Globus pallidus (tissue), 1 donor: ENCODE measurements around the gene CLCN5.

Experiments used
- DNase-seq: peaks from one replicate; pipeline ENCODE4 v3.0.0-alpha.2; 2015; ENCODE audit warnings: low spot score

The CLCN5 gene

DNA sequence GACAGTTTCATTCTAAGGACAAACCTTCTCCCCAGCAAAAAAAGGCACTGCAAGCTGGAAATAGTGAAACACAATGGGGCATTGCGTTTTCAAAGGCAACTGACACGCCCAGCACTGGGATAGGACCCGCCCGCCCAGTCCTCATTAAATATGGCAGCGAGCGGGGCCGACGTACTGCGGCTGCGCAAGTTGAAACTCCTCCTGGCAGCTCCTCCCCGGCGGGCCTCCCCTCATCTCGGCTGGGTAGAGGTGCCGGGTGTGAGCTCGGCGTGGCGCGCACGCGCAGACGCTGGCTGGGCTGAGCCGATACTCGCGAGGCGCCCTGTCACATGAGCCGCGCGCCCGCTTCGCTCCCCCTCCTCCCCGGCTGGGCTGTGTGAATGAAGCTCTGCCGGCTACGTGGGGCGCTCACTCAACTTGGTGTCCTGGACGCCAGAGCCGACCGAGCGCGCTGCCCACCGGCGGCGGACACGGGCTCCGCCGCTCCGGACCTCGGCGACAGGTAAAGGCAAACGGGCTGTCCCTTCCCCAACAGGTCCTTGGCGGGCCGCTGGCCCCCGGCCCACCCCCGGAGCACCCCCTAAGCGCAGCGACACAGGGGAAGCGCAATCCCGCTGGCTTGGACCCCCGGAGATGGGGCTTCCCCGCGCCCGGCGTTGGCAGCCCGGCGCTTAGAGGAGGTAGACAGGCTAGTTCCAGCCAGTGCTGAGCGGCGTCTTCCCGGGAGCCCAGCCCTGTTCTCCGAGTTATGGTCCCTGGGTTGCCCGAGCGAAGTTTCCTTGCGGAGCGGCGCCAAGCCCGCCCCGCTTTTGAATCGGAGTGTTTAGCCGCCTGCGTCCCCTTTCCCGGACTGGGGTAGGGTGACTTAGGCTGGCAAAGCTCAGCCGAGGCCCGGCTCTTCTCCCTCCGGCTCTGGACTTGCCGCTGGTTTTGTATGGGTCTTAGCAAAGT is at the start of gene CLCN5:
Gene CLCN5 (plus strand): TSS at position 306 of the 951 bp plus-strand sequence. CDS start 2,703 bp downstream, outside the sequence.
- DNase-seq = peak; percentile 93

DNA sequence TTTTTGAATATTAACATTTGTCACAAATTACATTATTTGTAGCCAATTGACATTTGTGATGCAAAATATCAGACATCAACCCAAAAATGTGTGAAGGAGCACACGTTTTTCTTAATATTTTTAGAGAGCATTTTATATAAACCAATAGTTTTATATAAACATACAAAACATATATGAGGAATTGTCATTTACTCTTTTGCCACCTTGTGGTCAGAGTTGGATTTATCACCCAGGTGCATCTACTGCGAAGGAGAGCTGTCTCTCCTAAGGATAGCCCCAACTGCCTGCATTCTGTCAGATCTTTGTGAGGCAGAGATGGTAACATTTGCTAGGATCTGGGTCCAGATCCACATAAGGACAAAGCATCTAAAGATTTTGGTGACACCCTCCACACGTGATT is 45.6 kb upstream of the CLCN5 start:
- no peak for DNase-seq

- DNase-seq = no peak
Observed at GRCh38 chrX:49877397-49878101, 44.8 kb upstream of the CLCN5 start.

GRCh38 chrX:49878128-49878833 is 44.1 kb upstream of the CLCN5 start:
- no peak for DNase-seq

DNA sequence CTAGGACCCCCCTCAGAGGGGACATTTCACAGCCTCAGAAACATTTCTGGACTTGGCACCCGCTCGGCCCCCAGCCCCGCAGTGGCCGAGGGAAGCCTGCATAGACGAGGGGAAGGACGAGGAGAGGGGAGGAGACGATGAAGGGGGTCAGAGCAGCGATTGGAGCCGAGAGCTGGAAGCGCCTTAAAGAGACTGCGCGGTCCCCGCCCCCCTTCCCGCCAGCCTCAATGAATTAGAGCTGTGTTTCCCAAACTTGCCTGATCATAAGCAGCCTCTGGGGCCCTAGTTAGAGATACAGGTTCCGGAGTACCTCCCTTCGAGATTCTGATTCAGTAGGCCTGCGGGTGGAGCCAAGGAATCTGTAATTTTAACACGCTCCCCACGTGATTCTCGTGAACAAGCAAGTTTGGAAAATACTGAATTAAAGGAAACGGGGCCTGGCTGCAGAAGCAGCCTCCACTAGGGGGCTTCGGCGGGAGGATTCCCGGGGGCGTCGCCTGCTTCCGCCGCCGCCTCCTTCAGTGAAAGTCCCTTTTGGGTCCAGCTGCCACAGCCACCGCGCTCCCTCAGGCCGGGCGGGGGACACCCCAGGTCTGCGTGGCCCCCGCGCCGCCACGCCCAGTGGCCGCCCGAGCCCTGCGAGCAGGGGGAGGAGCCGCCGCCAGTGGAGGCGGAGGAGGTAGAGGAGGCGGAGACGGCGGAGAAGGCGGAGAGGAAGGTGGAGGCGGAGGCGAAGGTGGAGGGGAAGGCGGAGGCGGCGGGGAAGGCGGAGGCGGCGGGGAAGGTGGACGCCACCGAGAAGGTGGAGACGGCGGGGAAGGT is 43.4 kb upstream of the CLCN5 start, which contains the start of gene USP27X:
Gene USP27X (plus strand): TSS at position 651 of the 822 bp plus-strand sequence. CDS start 824 bp downstream, outside the sequence.
- DNase-seq = peak; percentile 80

DNA sequence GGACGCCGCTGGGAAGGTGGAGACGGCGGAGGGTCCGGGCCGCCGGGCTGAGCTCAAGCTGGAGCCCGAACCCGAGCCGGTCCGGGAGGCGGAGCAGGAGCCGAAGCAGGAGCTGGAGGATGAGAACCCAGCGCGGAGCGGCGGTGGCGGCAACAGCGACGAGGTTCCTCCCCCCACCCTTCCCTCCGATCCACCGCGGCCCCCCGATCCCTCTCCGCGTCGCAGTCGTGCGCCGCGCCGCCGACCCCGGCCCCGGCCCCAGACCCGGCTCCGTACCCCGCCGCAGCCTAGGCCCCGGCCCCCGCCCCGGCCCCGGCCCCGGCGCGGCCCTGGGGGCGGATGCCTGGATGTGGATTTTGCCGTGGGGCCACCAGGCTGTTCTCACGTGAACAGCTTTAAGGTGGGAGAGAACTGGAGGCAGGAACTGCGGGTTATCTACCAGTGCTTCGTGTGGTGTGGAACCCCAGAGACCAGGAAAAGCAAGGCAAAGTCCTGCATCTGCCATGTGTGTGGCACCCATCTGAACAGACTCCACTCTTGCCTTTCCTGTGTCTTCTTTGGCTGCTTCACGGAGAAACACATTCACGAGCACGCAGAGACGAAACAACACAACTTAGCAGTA is 42.6 kb upstream of the CLCN5 start:
- DNase-seq = no peak

GRCh38 chrX:49880668-49881067 is 41.7 kb upstream of the CLCN5 start:
- DNase-seq = no peak

DNA sequence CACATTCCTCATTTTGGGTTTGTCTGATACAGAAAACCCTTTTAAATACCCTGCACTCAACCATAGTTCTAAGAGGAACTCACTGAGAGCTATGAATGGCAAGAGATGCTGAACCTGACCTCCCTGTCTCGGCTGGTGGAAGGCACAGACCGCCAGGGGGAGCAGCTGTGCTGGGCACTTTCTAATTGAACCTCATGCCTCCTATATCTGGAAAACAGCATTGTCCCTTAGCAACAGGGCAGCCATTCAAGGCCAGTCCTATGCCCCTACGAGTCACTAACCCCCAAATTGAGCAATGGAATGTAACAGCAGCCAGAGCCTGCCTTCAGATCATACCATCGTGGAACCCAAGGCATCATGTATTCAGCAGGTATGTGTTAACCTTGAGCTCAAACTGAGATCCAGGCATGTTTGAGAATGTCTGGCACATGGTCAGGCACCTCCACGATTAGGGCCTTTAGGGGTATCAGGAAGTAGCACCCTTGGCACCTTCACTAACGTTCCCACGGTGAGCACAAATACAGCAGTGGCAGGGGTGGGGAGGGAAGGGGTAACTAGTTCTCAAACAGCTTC is 38.0 kb upstream of the CLCN5 start:
- DNase-seq = no peak

- no peak for DNase-seq
Observed at GRCh38 chrX:49892542-49892941, 29.9 kb upstream of the CLCN5 start.

GRCh38 chrX:49896951-49897350 is 25.4 kb upstream of the CLCN5 start:
- DNase-seq = no peak

DNA sequence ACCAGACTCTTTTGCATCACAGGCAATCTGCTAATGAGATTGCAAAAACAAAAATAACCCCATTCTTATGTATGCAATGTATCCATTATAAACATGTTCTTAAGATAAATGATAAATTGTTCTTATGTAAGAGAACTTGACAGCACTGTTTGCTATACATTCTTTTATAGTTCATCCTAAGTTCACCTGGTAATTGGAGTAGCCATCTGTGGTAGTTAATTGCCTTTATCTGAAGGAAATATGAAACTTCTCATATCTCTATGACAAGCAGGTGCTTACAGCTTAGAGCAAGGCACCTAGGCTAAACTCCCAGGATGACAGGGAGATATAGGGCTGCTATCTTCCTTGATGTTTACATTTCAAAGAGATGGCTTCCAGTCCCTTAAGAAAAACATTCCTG is 21.3 kb upstream of the CLCN5 start:
- no peak for DNase-seq

DNA sequence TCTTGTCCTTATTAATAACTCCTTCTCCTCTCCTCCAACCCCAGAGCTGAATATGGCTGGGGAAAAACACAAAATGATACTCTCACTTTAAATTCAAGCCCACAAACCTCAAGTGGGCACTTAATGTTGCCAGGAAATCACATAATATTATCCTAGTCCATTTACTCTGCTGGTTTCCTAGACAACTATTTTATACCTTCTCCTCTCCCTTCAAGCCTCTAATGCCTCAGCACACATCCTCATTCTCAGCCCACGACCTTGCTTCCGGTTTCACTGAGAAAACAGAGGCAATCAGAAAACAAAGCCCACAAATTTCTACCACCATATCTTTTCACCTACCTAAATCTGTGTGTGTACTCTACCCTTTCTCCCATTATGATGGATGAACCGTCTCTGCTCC is 12.1 kb upstream of the CLCN5 start:
- DNase-seq = no peak

DNA sequence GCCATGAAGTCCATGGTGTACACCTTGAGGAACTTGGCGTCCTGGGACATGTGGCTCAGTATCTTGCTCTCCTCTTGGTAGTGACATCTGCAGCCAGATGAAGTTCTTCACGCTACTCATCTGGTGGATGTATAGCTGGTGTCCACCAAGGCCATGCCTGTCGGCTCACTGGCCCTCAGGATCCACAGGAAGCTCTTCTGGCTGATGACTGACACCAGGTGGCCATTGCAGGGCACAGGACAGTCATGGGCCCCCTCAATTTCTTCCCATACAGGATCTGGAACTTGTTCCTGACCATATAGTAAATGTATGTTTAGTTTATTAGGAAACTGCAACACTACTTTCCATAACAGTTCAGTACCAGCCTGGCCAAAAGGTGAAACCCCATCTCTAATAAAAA is 10.3 kb upstream of the CLCN5 start:
- no peak for DNase-seq

DNA sequence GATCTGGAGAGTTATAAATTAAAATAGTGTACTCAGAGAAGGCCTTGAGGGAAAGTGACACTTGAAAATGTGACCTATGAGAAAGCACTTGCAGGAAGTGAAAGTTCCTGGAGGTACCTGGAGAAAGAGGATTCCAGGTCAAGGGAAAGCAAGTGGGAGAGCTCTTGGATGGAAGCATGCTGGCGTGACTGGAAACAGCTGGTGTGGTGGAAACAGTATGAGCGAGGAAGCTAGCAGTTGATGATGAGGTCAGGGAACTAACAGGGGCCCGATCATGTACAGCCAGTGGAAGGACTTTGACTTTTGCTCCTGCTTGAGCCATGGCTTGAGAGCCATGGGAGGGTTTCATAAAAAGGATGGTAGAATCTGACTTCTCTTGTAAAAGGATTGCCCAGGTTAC is 9.5 kb upstream of the CLCN5 start:
- DNase-seq = no peak

- DNase-seq = peak; percentile 47
Observed at GRCh38 chrX:49915361-49916222, 6.8 kb upstream of the CLCN5 start.

DNA sequence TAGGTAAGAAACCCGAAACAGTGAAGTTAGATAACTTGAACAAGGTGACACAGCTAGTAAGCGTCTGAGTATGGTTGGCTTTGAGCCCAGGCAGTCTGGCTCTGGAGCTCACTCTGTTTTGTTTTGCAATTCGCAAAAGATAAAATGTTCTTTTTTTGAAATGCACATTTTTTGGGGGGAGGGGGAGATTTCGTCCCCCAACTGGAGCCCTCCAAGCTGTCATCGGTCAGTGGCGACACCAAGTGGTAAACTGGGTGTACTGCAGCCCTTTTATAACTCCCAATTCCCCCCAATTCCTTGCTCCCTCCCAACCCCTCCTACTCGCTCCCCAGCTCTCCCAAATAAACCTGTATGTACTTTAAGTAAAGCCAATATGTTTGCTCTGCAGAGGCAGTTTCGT is 2.8 kb upstream of the CLCN5 start:
- peak; percentile 16 for DNase-seq

DNA sequence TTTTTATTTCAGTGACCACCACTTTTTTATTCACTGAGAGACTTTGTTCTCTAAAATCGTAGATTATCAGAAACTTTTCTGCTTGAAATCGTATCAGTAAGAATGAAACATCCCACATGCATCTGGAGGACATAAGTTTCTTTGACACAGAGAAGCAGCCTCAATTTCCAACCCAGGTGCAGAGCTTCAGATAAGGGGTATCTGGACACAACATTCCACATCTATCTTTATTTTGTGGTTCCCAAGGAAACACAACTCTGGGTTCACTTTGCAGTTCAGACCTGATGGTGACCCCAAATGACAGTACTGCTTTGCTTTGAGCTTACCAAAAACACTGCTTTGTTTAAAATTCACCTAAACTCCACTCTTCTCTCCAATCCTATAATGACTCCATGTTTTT is 1.3 kb upstream of the CLCN5 start:
- DNase-seq = no peak

DNA sequence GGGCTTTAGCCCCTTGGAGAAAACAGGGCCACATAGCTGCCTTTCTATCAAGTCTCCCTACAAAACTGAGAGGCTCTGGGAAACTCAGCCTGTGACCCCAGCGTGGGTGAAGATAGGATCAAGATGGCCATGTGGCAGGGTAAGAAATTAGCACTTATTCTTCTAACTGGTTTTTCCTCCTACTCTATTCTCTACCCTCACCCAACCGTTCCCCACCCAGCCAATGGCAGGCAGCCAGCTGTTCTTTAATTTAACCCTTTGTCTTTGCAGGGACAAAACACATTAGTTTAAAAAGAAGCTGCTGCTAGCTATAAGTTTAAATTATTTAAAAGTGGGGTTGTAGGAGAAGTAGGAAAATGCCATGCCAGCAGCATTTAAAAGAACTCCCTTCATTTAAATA is 2.8 kb downstream of the CLCN5 start:
- no peak for DNase-seq

DNA sequence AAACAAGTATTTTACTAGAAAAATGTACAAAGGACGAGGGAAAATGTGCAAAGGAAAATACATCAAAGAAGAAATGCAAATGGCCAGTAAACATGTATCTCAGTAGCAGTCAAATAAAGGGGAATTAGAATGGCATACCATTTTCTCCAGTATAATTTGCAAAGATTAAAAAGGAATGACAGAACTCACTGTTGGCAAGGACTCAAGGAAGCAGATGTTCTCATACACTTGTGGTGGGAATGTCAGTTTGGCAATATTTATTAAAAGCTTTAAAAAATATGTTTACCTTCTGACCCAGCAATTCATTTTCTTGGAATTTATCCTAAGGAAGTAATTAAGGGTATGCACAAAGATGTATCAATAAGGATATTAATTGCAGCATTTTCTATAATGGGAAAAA is 7.6 kb downstream of the CLCN5 start:
- no peak for DNase-seq

DNA sequence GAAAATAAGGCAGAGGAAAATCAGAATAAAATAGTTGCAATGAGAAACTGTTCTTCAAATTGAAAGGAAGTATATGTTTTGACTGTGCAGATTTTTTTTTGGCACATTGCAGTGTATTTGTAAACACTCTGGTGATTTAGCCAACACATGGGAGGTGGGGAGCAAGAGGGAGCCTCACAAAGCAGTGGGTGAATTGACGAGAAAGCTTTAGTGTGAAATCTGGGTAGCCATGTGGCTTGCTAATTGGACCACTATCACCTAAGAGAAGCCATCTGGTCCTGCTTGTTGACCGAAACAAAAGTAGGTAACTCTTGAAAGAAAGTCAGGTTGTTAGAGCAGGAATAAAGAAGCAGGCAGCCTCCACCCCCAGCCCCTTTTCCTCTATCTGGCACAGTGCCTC is 10.4 kb downstream of the CLCN5 start:
- no peak for DNase-seq
